Neural progenitor cell (in vitro differentiated cells): ENCODE data around the gene RTN4.

Source experiments
- CTCF ChIP-seq: fragments of 200-600 bp; sonication (generic); IDR thresholded peaks from 2 replicates; pipeline ENCODE4 v1.5.1; 2017; ENCODE audit warnings: antibody characterized with exemption, mild to moderate bottlenecking
- EZH2 ChIP-seq: fragments of 200-600 bp; sonication (generic); IDR thresholded peaks from 2 replicates; pipeline ENCODE4 v1.6.1; 2017; ENCODE audit warnings: antibody characterized with exemption, mild to moderate bottlenecking, moderate library complexity
- EZH2phosphoT487 ChIP-seq: fragments of 200-600 bp; sonication (generic); IDR thresholded peaks from 2 replicates; pipeline ENCODE4 v1.6.1; 2017; ENCODE audit warnings: antibody characterized with exemption

- no peak for TF ChIP-seq CTCF
- no peak for TF ChIP-seq EZH2
- no peak for TF ChIP-seq EZH2phosphoT487
Observed at GRCh38 chr2:55093381-55093780, 43.1 kb upstream of the RTN4 start.
